Endodermal cell (in vitro differentiated cells): ENCODE measurements around the gene C3orf20. TPM values are rescaled to one million over a fixed set of nuclear protein-coding genes. Genes with fewer than 3 reads are reported as not detected.

ENCODE experiments used
- DNase-seq: peaks from one replicate; pipeline ENCODE4 v3.0.0-alpha.2; 2017
- H3K27ac ChIP-seq: 2 replicates; pipeline ENCODE4 v1.5.1; 2013; ENCODE audit warnings: mild to moderate bottlenecking, low read depth, low read length, moderate library complexity
- H3K27me3 ChIP-seq: 2 replicates; pipeline ENCODE4 v1.6.1; 2013; ENCODE audit warnings: mild to moderate bottlenecking, low read length, moderate library complexity; ENCODE audit not compliant: insufficient read depth, control insufficient read depth, poor library complexity, severe bottlenecking
- H3K36me3 ChIP-seq: 2 replicates; pipeline ENCODE4 v1.7.0; 2013; ENCODE audit warnings: mild to moderate bottlenecking, low read length, moderate library complexity; ENCODE audit not compliant: control insufficient read depth, insufficient read depth
- H3K4me1 ChIP-seq: one replicate; pipeline ENCODE4 v1.7.0; 2013; ENCODE audit warnings: low read length; ENCODE audit not compliant: control insufficient read depth, insufficient read depth
- H3K4me3 ChIP-seq: 2 replicates; pipeline ENCODE4 v1.5.1; 2013; ENCODE audit warnings: mild to moderate bottlenecking, low read length, moderate library complexity
- H3K9ac ChIP-seq: 2 replicates; pipeline ENCODE4 v1.6.1; 2013; ENCODE audit warnings: mild to moderate bottlenecking, low read length, moderate library complexity; ENCODE audit not compliant: poor library complexity, severe bottlenecking; ENCODE audit errors: extremely low read depth
- H3K9me3 ChIP-seq: 2 replicates; pipeline ENCODE4 v1.6.1; 2013; ENCODE audit warnings: mild to moderate bottlenecking, low read length, moderate library complexity; ENCODE audit not compliant: control insufficient read depth
- H3K27ac Mint-ChIP-seq: 2 replicates; pipeline ENCODE4 v1.8.0; 2020; ENCODE audit warnings: mixed read lengths
- H3K27me3 Mint-ChIP-seq: 2 replicates; pipeline ENCODE4 v1.8.0; 2021; ENCODE audit warnings: mild to moderate bottlenecking, mixed read lengths; ENCODE audit not compliant: insufficient read depth
- H3K36me3 Mint-ChIP-seq: 2 replicates; pipeline ENCODE4 v1.8.0; 2020; ENCODE audit warnings: low read depth, mixed read lengths
- H3K4me1 Mint-ChIP-seq: 2 replicates; pipeline ENCODE4 v1.8.0; 2020; ENCODE audit warnings: mixed read lengths
- H3K4me3 Mint-ChIP-seq: 2 replicates; pipeline ENCODE4 v1.8.0; 2020; ENCODE audit warnings: mild to moderate bottlenecking, moderate library complexity, mixed read lengths
- H3K9me3 Mint-ChIP-seq: 2 replicates; pipeline ENCODE4 v1.8.0; 2020; ENCODE audit warnings: mild to moderate bottlenecking, mixed read lengths
- CTCF ChIP-seq: fragments of 200-600 bp; sonication (generic); conservative IDR thresholded peaks from 2 replicates; pipeline ENCODE4 v1.5.0; 2021; ENCODE audit warnings: antibody characterized with exemption, mild to moderate bottlenecking
- WGBS, 2 experiments: methylation state at CpG; one replicate each; pipeline versions ENCODE4 v1.1.5 to v1.1.7; 2013; ENCODE audit warnings: missing lambda C conversion rate in 2 of 2, mixed read lengths in 1 of 2; ENCODE audit not compliant: insufficient coverage in 1 of 2, insufficient read length in 1 of 2; 5-methylcytosine and 5-hydroxymethylcytosine counted together
- total RNA-seq, 2 donors: library from RNA; stranded (reverse); fragmentation: NEBNext Ultra II Directional in 1 of 2; extraction: Animal tissue kit (Norgen Biotek cat#: 25700) in 1 of 2; gene quantifications; 2 replicates in 1 of 2; 3 replicates in 1 of 2; pipeline ENCODE4 v1.2.1, GENCODE V29; 2021

Gene C3orf20
- total RNA-seq, 2 donors from 2014 or later, result not detected

- Mint-ChIP-seq H3K27ac (no peak overlapping the region), H3K9me3 (peaks cover 10% of the 10 kb centered on the region), H3K4me3 (no peak overlapping the region), H3K4me1 (peaks cover 6% of the 10 kb centered on the region), H3K36me3 (peaks cover 2% of the 10 kb centered on the region), H3K27me3 (peaks cover 5% of the 10 kb centered on the region)
- no peak for DNase-seq
- no peaks in the 10 kb centered on the region for H3K36me3 ChIP-seq
- H3K4me3 ChIP-seq, result no peak overlapping the region
- peaks cover 8% of the 10 kb centered on the region for H3K9me3 ChIP-seq
- no peaks in the 10 kb centered on the region for H3K27me3 ChIP-seq
- no peaks in the 10 kb centered on the region for H3K4me1 ChIP-seq
- TF ChIP-seq CTCF, result no peak
- 72 to 73% methylated on average over 6 to 7 of the region's 7 CpGs for WGBS, 2 experiments
- no peak overlapping the region for H3K9ac ChIP-seq
- H3K27ac ChIP-seq, result no peak overlapping the region
These were observed 3.1 kb downstream of the C3orf20 start for GRCh38 chr3:14678015-14678503.

GRCh38 chr3:14680115-14680514 lies 5.2 kb downstream of the C3orf20 start:
- Histone ChIP-seq H3K36me3 (no peaks in the 10 kb centered on the region), H3K27me3 (no peaks in the 10 kb centered on the region), H3K9ac (no peak overlapping the region), H3K4me1 (no peaks in the 10 kb centered on the region), H3K9me3 (peaks cover 8% of the 10 kb centered on the region), H3K4me3 (no peak overlapping the region), H3K27ac (no peak overlapping the region)
- 100% methylated on average over 1 of the region's 1 CpG for WGBS, 2 experiments
- peaks cover 10% of the 10 kb centered on the region for H3K9me3 Mint-ChIP-seq
- peaks cover 6% of the 10 kb centered on the region for H3K4me1 Mint-ChIP-seq
- no peak for TF ChIP-seq CTCF
- no peak overlapping the region for H3K27ac Mint-ChIP-seq
- H3K4me3 Mint-ChIP-seq, result no peak overlapping the region
- no peaks in the 10 kb centered on the region for H3K36me3 Mint-ChIP-seq
- DNase-seq, result no peak
- H3K27me3 Mint-ChIP-seq, result peaks cover 5% of the 10 kb centered on the region

- Histone ChIP-seq H3K4me3 (no peak overlapping the region), H3K36me3 (no peaks in the 10 kb centered on the region), H3K9me3 (peaks cover 8% of the 10 kb centered on the region), H3K27ac (no peak overlapping the region), H3K27me3 (no peaks in the 10 kb centered on the region), H3K4me1 (no peaks in the 10 kb centered on the region), H3K9ac (no peak overlapping the region)
- DNase-seq, result no peak
- TF ChIP-seq CTCF, result no peak
- Mint-ChIP-seq H3K4me1 (peaks cover 6% of the 10 kb centered on the region), H3K4me3 (no peak overlapping the region), H3K36me3 (no peaks in the 10 kb centered on the region), H3K27me3 (peaks cover 7% of the 10 kb centered on the region), H3K27ac (no peak overlapping the region), H3K9me3 (peaks cover 10% of the 10 kb centered on the region)
- 78 to 91% methylated on average over 1 to 2 of the region's 2 CpGs for whole genome bisulfite sequencing, 2 experiments
These were observed 5.8 kb downstream of the C3orf20 start for GRCh38 chr3:14680716-14681115.
